Measurements from ENCODE around the gene LAIR1. TPM values are rescaled to one million over a fixed set of nuclear protein-coding genes. Genes with fewer than 3 reads are reported as not detected.

LAIR1 gene
- total RNA-seq: not detected in 2 replicates
- long read RNA-seq: 0 reads

- TF ChIP-seq CTCF (IDR thresholded peaks at IDR 0.05; ENCODE audit: unreplicated experiment): no peak
- Mint-ChIP-seq H3K4me3 (ENCODE audit: low read depth) (no peak within 1 kb of the TSS), H3K27ac (no peak within 1 kb of the TSS), H3K36me3 (ENCODE audit: insufficient read depth) (no peaks in the 10 kb centered on the region), H3K9me3 (ENCODE audit: low read depth) (no peaks in the 10 kb centered on the region), H3K4me1 (ENCODE audit: low read depth) (no peaks in the 10 kb centered on the region), H3K27me3 (peaks cover 35% of the 10 kb centered on the region)
- DNase-seq (ENCODE audit: low spot score, unreplicated experiment): no peak
Measured at GRCh38 chr19:54364775-54365257, at the start of gene LAIR1. Gene LAIR1, minus strand, starts transcription at chr19:54364931. Its CDS starts 127 bp downstream, at chr19:54364804.

- TF ChIP-seq CTCF (IDR thresholded peaks at IDR 0.05; ENCODE audit: unreplicated experiment): no peak
- no peak overlapping the region for H3K27ac Mint-ChIP-seq
- DNase-seq (ENCODE audit: low spot score, unreplicated experiment): no peak
- peaks cover 7% of the 10 kb centered on the region for H3K9me3 Mint-ChIP-seq (ENCODE audit: low read depth)
- H3K4me3 Mint-ChIP-seq (ENCODE audit: low read depth): no peak overlapping the region
- H3K36me3 Mint-ChIP-seq (ENCODE audit: insufficient read depth): peaks cover 4% of the 10 kb centered on the region
- peaks cover 15% of the 10 kb centered on the region for H3K4me1 Mint-ChIP-seq (ENCODE audit: low read depth)
- peaks cover 68% of the 10 kb centered on the region for H3K27me3 Mint-ChIP-seq
Measured at GRCh38 chr19:54414156-54414555, 49.4 kb upstream of the LAIR1 start.

GRCh38 chr19:54412877-54413276 is 48.1 kb upstream of the LAIR1 start:
- DNase-seq (ENCODE audit: low spot score, unreplicated experiment): no peak
- no peak for TF ChIP-seq CTCF (IDR thresholded peaks at IDR 0.05; ENCODE audit: unreplicated experiment)
- Mint-ChIP-seq H3K27me3 (peaks cover 68% of the 10 kb centered on the region), H3K36me3 (ENCODE audit: insufficient read depth) (peaks cover 4% of the 10 kb centered on the region), H3K9me3 (ENCODE audit: low read depth) (peaks cover 7% of the 10 kb centered on the region), H3K27ac (no peak overlapping the region), H3K4me1 (ENCODE audit: low read depth) (peaks cover 10% of the 10 kb centered on the region), H3K4me3 (ENCODE audit: low read depth) (no peak overlapping the region)

- no peak for TF ChIP-seq CTCF (IDR thresholded peaks at IDR 0.05; ENCODE audit: unreplicated experiment)
- Mint-ChIP-seq H3K4me1 (ENCODE audit: low read depth) (peaks cover 2% of the 10 kb centered on the region), H3K27me3 (peaks cover 64% of the 10 kb centered on the region), H3K9me3 (ENCODE audit: low read depth) (peaks cover 7% of the 10 kb centered on the region), H3K4me3 (ENCODE audit: low read depth) (no peak overlapping the region), H3K27ac (no peak overlapping the region), H3K36me3 (ENCODE audit: insufficient read depth) (no peaks in the 10 kb centered on the region)
- DNase-seq (ENCODE audit: low spot score, unreplicated experiment): no peak
Measured at GRCh38 chr19:54411033-54411432, 46.3 kb upstream of the LAIR1 start.

GRCh38 chr19:54408456-54409026 is 43.8 kb upstream of the LAIR1 start:
- H3K27ac Mint-ChIP-seq: no peak overlapping the region
- H3K4me1 Mint-ChIP-seq (ENCODE audit: low read depth): no peaks in the 10 kb centered on the region
- DNase-seq (ENCODE audit: low spot score, unreplicated experiment): no peak
- H3K4me3 Mint-ChIP-seq (ENCODE audit: low read depth): no peak overlapping the region
- no peak for TF ChIP-seq CTCF (IDR thresholded peaks at IDR 0.05; ENCODE audit: unreplicated experiment)
- peaks cover 2% of the 10 kb centered on the region for H3K9me3 Mint-ChIP-seq (ENCODE audit: low read depth)
- H3K36me3 Mint-ChIP-seq (ENCODE audit: insufficient read depth): no peaks in the 10 kb centered on the region
- H3K27me3 Mint-ChIP-seq: peaks cover 54% of the 10 kb centered on the region

Data from progenitor cell of endocrine pancreas (in vitro differentiated cells).